ENCODE measurements around the gene AKAP10. TPM values are rescaled to one million over a fixed set of nuclear protein-coding genes. Genes with fewer than 3 reads are reported as not detected.
A peak's percentile ranks its signal among the peaks of the same experiment; 100 is the strongest.
"Not testable (repeated sequence)": the region's sequence is repeated elsewhere in the genome, so short reads cannot be mapped to it uniquely, and the experiment has no call there.

Gene AKAP10, protein sequence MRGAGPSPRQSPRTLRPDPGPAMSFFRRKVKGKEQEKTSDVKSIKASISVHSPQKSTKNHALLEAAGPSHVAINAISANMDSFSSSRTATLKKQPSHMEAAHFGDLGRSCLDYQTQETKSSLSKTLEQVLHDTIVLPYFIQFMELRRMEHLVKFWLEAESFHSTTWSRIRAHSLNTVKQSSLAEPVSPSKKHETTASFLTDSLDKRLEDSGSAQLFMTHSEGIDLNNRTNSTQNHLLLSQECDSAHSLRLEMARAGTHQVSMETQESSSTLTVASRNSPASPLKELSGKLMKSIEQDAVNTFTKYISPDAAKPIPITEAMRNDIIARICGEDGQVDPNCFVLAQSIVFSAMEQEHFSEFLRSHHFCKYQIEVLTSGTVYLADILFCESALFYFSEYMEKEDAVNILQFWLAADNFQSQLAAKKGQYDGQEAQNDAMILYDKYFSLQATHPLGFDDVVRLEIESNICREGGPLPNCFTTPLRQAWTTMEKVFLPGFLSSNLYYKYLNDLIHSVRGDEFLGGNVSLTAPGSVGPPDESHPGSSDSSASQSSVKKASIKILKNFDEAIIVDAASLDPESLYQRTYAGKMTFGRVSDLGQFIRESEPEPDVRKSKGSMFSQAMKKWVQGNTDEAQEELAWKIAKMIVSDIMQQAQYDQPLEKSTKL
- 10 to 100 TPM; 25.6 to 30.2 (median 28.6) TPM for polyA plus RNA-seq (ENCODE audit: insufficient read length in 3 of 3)
- long read RNA-seq, donor 1, full-length matches to known transcripts = 5 of 5 reads
- long read RNA-seq, donor 1, partial matches to known transcripts = 0 of 5 reads
- long read RNA-seq, donor 1, other reads (novel, unspliced or antisense) = 0 of 5 reads
- long read RNA-seq, donor 2, full-length matches to known transcripts = 7 of 7 reads
- long read RNA-seq, donor 2, partial matches to known transcripts = 0 of 7 reads
- long read RNA-seq, donor 2, other reads (novel, unspliced or antisense) = 0 of 7 reads
- long read RNA-seq, donor 3, full-length matches to known transcripts = 3 of 3 reads
- long read RNA-seq, donor 3, partial matches to known transcripts = 0 of 3 reads
- long read RNA-seq, donor 3, other reads (novel, unspliced or antisense) = 0 of 3 reads
- long read RNA-seq, donor 4, full-length matches to known transcripts = 1 of 1 reads
- long read RNA-seq, donor 4, partial matches to known transcripts = 0 of 1 reads
- long read RNA-seq, donor 4, other reads (novel, unspliced or antisense) = 0 of 1 reads
- long read RNA-seq, donor 5, full-length matches to known transcripts = 2 of 2 reads
- long read RNA-seq, donor 5, partial matches to known transcripts = 0 of 2 reads
- long read RNA-seq, donor 5, other reads (novel, unspliced or antisense) = 0 of 2 reads
- long read RNA-seq, donor 6, full-length matches to known transcripts = 2 of 2 reads
- long read RNA-seq, donor 6, partial matches to known transcripts = 0 of 2 reads
- long read RNA-seq, donor 6, other reads (novel, unspliced or antisense) = 0 of 2 reads
- long read RNA-seq, donor 7, full-length matches to known transcripts = 11 of 11 reads
- long read RNA-seq, donor 7, partial matches to known transcripts = 0 of 11 reads
- long read RNA-seq, donor 7, other reads (novel, unspliced or antisense) = 0 of 11 reads
- long read RNA-seq, donor 8, full-length matches to known transcripts = 3 of 3 reads
- long read RNA-seq, donor 8, partial matches to known transcripts = 0 of 3 reads
- long read RNA-seq, donor 8, other reads (novel, unspliced or antisense) = 0 of 3 reads
- long read RNA-seq, donor 9, full-length matches to known transcripts = 4 of 4 reads
- long read RNA-seq, donor 9, partial matches to known transcripts = 0 of 4 reads
- long read RNA-seq, donor 9, other reads (novel, unspliced or antisense) = 0 of 4 reads
- long read RNA-seq, donor 10, full-length matches to known transcripts = 2 of 2 reads
- long read RNA-seq, donor 10, partial matches to known transcripts = 0 of 2 reads
- long read RNA-seq, donor 10, other reads (novel, unspliced or antisense) = 0 of 2 reads
- long read RNA-seq, donor 11 = 0 reads
- long read RNA-seq, donor 12, full-length matches to known transcripts = 2 of 2 reads
- long read RNA-seq, donor 12, partial matches to known transcripts = 0 of 2 reads
- long read RNA-seq, donor 12, other reads (novel, unspliced or antisense) = 0 of 2 reads
- long read RNA-seq, donor 13, full-length matches to known transcripts = 2 of 2 reads
- long read RNA-seq, donor 13, partial matches to known transcripts = 0 of 2 reads
- long read RNA-seq, donor 13, other reads (novel, unspliced or antisense) = 0 of 2 reads
- long read RNA-seq, donor 14 = 0 reads
- long read RNA-seq, donor 15 = 0 reads
- long read RNA-seq, donor 16, full-length matches to known transcripts = 7 of 7 reads
- long read RNA-seq, donor 16, partial matches to known transcripts = 0 of 7 reads
- long read RNA-seq, donor 16, other reads (novel, unspliced or antisense) = 0 of 7 reads

DNA sequence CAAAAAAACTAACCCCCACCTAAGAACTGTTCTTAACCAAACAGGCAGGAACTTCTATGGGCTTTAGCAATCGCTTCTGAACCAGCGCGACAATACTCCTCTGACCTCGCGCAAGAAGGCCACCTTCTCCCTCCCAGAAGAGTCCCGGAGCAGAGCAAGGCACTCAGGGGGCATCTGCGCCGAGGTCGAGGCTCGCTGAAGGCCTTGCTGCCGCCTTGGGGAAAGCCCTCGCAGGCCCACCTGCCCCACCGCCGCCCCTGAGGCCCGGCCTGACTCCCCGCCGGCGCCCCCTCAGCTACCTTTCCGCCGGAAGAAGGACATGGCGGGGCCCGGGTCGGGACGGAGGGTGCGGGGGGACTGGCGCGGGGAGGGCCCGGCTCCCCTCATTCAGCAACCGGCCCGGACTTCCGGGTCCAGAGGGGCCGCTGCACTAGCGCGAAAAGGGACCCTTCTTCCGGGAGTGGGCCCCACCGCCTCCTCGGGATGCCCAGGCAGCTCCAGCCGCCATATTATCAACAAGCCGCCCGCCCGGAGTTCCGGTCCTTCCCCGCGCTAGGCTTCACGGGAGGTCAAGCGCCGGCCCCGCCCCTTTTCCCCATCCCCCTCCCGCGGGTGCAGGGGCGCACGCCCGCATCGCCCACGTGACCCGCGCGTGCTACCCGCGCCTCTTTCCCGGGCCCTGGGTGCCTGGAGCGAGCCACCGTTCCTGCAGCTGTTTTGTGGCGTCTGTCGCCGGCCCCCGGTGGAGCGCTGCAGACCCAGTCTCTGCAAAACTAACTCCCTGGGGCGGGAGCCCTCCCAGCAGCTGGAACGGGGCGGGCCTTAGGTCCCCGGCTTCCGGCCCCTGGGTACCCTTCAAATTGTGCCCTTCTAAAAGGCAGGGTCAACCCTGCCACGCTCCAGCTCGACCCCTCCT lies at the start of gene AKAP10:
Gene AKAP10, minus strand, starts transcription at position 536 of the 916 bp plus-strand sequence. Its CDS starts 149 bp downstream, at position 387.
- peak; percentile 90 for DNase-seq

DNA sequence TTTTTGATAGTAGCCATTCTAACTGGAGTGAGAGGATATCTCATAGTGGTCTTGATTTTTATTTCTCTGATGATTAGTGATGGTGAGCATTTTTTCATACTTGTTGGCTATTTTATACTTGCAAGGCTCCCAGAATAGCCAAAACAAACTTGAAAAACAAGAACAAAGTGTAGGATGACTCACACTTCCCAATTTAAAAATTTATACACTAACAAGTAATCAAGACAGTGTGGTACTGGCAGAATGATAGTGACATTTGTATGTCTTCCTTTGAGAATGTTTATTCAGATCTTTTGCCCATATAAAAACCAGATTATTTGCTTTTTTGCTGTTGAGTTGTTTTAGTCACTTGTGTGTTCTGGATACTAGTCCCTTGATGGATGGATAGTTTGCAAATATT lies 49.3 kb upstream of the AKAP10 start:
- DNase-seq = no peak

DNA sequence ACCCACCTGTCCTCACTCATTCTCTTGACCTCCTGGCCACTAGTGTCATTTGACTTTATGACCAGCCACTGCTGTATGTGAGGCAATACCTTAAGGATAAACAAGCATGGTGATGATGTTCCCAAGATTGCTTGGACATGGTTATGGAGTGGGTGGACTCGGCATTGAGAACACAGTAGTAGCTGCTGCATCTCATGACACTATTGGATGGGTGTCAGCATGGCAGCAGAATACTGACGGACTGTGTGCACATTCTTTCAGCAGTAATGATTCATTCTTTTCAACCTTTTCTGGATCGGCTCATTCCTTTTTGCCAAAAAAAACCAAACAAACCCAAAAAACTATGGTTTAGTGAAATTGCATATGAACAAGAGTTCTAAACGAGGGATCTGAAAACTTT lies 45.1 kb upstream of the AKAP10 start:
- DNase-seq = no peak

DNA sequence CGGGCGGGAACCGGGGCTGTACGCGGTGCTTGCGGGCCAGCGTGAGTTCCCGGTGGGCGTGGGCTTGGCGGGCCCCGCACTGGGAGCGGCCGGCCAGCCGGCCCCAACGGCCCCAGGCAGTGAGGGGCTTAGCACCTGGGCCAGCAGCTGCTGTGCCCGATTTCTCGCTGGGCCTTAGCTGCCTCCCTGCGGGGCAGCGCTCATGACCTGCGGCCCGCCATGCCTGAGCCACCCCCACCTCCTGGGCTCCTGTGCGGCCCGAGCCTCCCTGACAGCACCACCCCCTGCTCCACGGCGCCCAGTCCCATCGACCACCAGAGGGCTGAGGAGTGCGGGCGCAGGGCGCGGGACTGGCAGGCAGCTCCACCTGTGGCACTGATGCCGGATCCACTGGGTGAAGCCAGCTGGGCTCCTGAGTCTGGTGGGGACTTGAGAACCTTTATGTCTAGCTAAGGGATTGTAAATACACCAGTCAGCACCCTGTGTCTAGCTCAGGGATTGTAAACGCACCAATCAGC lies 38.9 kb upstream of the AKAP10 start:
- not testable (repeated sequence) for DNase-seq

DNA sequence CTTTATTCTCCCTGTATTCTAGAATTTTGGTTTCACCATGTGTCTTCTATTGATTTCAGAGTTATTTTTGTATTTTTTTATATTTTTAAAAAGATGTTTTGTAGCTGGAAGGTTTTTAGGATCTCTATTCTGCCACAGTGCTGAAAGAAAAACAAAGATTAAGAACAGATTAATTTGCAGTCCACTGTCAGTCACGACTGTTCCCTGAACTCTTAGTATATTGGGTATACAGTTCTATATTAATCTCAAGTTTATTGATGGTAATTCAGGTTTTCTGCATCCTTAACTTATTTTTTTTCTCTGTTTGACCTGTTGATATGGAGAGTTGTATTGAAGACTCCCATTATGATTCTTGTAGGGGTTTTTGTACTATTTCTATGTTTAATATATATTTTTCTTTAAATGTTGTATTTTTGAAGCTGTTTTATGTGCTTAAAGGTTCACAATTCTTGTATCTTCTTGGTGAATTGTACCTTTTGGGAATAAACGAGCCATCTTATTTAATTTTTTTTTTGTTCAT lies 34.4 kb upstream of the AKAP10 start:
- DNase-seq = no peak

DNA sequence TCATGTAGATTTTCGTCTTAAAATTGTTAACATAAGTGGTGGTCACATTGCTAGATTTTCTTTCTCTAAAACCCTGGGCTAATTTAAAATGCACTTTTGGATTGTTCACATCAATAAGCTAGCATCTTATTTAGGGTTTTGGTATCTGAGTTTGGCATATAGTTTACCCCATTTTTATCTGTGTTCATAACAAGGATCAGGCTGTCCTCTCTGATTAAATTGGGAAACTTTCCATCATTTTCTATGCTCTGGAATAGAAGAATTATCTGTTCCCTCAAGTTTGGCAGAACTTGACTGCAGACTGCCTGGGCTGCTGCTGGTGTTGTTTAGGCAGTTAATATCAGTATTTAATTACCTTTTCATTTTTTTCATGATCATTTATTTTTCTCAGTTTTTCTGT lies 33.3 kb upstream of the AKAP10 start:
- no peak for DNase-seq

DNA sequence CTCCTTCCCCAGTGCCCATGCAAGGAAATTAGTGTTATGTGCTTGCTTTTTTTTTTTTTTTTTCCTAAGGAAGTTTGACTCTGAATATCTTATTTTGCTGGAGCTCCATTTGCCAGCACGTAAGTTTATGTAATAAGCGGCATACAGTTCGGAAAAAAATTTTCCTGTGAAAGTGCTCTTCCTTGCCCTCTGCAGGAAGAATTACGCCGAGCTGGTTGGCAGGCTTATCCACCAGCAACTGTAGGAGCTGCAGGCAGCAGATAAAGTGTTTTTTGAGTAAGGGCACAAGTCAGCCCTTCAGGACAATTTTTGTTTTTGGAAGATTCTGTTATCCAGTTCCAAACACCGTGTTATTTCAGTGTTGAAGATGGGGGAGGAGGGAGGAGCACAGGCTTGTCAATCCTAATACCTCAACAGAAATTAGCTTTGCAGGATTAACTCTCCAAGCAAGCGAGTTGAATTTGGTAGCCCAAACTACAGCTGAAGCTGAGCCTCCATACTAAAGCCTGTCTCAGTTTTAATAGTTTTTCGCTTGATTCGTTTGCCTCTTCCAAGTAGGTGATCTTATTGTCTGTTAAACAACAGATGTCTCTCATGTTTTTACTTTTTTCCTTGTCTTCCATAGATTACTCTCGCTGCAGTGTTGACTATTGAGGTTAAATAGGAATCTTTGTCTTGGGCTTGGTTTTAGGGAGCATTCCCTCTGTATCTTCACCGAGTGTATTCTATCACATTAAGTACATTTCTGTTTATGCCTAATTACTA lies 32.7 kb upstream of the AKAP10 start:
- DNase-seq = no peak

DNA sequence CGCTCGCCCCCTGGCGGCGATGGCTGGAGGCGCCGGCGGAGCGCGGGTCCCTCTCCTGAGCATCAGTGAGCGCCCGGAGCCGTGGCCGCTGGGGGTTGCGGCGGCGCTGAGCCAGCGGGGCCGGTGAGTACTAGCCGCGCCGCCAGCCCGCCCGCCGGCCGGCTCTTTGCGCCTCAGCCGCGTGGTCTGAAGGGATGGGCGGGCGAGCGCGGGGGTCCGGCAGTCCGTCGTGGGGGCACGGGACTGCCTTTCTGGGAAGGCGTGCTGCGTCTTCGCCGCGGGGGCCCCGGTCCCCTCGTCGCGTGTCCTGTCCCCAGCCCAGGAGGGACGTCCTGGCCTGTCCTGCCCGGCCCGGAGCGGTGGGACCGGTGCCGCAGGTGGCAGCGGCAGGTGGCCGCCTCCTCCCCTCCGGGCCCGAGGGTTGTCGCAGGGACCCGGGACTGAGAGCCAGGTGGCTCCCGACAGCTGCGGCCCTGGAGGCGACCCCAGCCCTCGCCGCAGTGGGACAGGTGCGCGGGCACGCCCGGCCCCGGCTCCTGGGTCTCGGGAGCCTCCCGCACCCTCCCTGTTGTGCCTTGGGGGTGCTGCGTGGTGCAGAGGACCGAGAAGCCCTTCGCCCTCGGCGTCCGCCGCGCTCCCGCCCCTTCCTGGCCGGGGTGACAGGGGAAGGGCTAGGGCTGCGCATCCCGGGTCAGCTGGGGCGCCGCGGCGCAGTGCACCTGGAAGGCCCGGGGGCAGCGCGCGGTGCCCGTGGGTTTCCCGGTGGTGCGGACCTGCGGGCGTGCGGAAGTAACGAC lies 31.9 kb upstream of the AKAP10 start, which contains the start of gene SPECC1:
Gene SPECC1, plus strand, starts transcription at position 58 of the 797 bp plus-strand sequence. CDS start 87,293 bp downstream, outside the sequence.
- DNase-seq = peak; percentile 82

DNA sequence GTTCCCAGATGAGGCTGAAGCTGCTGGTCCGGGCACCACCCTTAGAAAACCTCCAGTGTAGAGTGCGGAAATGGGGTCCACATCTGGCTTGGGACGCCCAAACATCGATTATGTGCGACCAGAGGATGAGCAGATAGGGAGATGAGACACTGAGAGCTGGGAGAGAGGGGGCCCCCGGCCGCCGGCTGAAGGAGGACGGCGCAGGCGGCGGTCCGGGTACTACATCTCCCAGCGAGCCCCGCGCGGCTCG lies 31.3 kb upstream of the AKAP10 start:
- DNase-seq = no peak

DNA sequence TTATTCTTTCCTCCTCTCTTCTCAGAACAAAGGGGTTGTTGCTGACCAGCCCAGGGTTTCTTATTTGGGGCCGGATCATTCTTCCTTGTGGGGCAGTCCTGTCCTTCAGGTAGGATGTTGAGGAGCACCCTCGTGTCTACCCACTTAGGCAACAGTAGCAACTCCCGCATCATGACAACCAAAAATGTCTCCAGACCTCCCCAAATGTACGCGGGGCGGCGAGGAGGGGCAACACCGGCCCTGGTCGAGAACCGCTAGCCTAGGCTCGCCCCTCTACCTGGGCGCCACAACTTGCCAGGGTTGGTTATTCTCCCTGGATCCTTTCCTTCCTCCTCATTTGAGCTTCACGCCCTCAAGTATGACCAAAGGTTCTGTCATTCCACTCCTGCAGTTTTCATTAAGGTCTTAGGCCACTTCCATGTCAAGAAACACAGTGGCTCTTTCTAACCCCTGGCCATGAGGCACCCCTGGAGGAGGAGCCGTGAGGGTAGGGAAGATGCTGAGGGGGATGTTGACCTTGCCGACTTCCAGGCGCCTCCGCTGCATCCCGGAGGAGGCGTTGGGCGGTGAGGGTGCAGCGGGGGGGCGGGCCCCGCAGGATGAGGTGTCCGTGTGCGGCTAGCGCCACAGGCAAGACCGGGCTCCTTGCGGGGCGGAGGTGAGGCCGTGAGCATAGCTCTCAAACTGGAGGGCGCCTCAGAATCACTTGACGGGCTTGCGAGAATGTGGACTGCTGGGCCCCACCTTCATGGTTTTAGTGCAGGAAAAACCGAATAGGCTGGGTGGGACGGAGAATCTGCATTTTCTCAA lies 30.8 kb upstream of the AKAP10 start:
- no peak for DNase-seq

DNA sequence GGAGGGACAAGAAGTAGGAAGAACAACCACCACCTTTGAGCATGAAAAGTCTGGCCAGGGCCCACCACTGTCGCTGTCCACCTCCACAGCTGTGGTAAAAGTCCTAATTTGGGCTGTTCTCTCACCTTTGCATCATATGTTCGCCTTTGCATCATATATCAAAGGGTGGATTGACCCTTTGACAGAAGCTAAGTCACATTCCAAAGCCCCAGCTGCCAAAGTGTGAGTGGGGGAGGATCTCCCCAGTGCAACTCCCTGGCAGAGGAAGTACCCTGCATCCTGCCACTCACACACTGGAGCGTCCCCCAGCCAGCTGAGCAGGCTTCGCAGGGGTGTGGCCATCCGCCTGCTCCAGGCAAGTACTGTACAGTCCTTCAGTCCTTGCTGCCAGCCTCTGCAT lies 18.9 kb upstream of the AKAP10 start:
- DNase-seq = no peak

DNA sequence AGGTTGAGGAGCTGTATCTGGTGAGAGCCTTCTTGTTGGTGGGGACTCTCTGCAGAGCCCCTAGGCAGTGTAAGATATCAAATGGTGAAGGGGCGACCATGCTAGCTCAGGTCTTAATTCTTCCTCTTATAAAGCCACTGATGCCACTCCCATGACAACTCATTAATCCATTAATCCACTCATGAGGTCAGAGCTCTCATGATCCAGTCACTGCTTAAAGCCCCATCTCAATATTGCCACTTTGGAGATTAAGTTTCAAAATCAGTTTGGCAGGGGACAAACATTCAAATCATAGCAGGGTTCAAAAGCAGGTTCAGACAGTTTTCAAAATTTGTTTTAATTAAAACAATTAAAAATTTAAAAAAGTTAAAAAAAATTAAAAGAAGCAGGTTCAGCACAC lies 18.5 kb upstream of the AKAP10 start:
- DNase-seq = no peak

DNA sequence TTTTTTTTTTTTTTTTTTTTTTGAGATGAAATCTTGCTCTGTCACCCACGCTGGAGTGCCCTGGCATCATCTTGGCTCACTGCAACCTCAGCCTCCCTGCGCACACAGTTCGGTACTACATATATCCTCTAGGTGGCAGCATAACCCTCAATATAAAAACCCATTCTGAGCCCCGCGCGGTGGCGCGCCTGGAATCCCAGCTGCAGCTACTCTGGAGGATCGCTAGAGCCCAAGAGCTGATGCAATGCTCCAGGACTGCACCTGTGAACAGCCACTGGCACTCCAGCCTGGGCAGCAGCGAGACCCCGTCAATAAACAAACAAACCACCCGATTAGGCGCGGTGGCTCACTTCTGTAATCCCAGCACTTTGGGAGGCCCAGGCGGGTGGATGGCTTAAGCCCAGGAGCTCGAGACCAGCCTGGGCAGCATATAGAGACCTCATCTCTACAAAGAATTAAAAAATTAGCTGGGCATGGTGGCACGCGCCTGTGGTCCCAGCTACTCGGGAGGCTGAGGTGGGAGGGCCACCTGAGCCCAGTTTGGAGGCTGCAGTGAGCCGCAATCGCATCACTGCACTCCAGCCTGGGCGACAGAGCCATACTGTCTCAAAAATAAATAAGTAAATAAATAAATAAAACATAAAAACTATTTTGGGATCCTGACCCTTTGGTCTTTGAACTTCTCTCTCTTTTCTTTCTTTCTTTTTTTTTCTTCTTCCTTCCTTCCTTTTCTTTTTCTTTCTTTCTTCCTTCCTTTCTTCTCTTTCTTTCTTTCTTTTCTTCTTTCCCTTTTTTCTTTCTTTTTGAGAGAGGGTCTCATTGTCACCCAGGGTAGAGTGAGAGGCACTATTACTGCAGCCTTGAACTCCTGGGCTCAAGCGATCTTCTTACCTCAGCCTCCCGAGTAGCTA lies 15.4 kb upstream of the AKAP10 start:
- DNase-seq = peak; percentile 88

DNA sequence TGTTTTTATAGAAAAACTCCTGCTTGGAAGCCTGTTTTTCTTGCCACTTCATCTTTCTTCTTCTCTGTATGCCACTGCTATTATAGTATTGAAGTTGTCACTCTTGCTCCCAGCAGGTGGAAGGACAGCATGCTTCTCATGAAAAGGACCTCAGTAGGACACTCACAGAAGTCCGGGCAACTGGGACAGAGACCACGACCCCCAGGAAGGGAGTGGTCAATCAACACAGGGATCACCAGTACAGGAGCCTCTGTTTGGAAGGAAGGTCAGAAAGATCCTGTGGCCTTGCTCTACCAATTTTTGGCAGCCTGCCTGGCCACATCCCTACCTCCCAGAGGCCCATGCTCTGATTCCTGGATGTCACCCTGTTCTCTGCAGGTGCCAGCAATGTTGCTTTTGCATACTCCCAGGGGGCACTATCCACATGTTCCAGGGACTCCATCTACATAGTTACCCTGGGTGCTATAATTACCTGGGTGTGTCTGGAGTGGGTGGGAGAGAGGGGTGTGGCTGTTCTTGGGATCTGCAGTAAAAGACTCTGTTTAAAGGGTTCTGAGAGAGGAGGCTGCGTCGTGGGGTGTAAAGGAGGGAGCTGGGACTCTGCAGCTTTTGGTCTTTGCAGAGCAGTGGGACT lies 13.7 kb upstream of the AKAP10 start:
- DNase-seq = no peak
